Fibroblast of mammary gland (primary cell): Measurements from ENCODE around the gene DONSON.
A peak's percentile ranks its signal among the peaks of the same experiment; 100 is the strongest.
"Not testable (repeated sequence)": the region's sequence is repeated elsewhere in the genome, so short reads cannot be mapped to it uniquely, and the experiment has no call there.

Experiments
- DNase-seq: peaks from one replicate; pipeline ENCODE4 v3.0.0-alpha.2; 2010; ENCODE audit warnings: low read depth
- H3K4me3 ChIP-seq: 2 replicates; pipeline ENCODE4 v1.5.1; 2011; ENCODE audit warnings: low read depth, mild to moderate bottlenecking, low read length, moderate library complexity; ENCODE audit not compliant: control insufficient read depth
- CTCF ChIP-seq: conservative IDR thresholded peaks from 2 replicates; pipeline ENCODE4 v1.5.1; 2011; ENCODE audit warnings: low read depth, low read length, inconsistent platforms; ENCODE audit not compliant: control insufficient read depth, insufficient read depth

DONSON gene

GRCh38 chr21:33578959-33579542 is 9.4 kb downstream of the DONSON start:
- no peak for TF ChIP-seq CTCF
- DNase-seq, result peak; percentile 61
- no peak overlapping the region for H3K4me3 ChIP-seq

- peak; percentile 58 for DNase-seq
- H3K4me3 ChIP-seq, result no peak overlapping the region
- no peak for TF ChIP-seq CTCF
Measured at GRCh38 chr21:33578214-33578613, 10.3 kb downstream of the DONSON start.

GRCh38 chr21:33576741-33577141 is 11.7 kb downstream of the DONSON start:
- not testable (repeated sequence) for H3K4me3 ChIP-seq, DNase-seq

- DNase-seq, result no peak
- H3K4me3 ChIP-seq, result no peak overlapping the region
- no peak for TF ChIP-seq CTCF
Measured at GRCh38 chr21:33572350-33572749, 16.1 kb downstream of the DONSON start.

- no peak overlapping the region for H3K4me3 ChIP-seq
- no peak for TF ChIP-seq CTCF
- no peak for DNase-seq
Measured at GRCh38 chr21:33569991-33570390, 18.5 kb downstream of the DONSON start.

- no peak overlapping the region for H3K4me3 ChIP-seq
- no peak for DNase-seq
- no peak for TF ChIP-seq CTCF
Measured at GRCh38 chr21:33568448-33568847, 20.0 kb downstream of the DONSON start.

GRCh38 chr21:33567914-33568313 is 20.6 kb downstream of the DONSON start:
- TF ChIP-seq CTCF, result no peak
- no peak overlapping the region for H3K4me3 ChIP-seq
- no peak for DNase-seq
